ENCODE data around the gene PRKAR1B.

DNA sequence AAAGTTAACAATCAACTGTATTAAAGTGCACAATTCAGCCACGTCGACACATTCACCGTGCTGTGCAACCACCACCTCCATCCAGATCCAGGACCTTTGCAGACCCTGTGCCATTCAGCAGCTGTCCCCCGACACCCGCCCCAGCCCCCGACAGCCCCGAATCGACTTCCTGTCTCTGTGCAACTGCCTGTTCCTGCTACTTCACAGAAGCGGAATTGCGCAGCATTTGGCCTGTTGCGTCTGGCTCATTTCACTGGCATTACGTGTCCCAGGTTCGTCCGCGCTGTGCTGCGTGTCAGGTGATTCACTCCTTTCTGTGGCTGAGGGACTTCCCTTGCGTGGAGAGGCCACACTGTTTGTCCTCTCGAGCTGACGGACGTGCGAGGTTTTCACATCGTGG lies 33.8 kb downstream of the PRKAR1B start:
- TF ChIP-seq, protein P1, sequence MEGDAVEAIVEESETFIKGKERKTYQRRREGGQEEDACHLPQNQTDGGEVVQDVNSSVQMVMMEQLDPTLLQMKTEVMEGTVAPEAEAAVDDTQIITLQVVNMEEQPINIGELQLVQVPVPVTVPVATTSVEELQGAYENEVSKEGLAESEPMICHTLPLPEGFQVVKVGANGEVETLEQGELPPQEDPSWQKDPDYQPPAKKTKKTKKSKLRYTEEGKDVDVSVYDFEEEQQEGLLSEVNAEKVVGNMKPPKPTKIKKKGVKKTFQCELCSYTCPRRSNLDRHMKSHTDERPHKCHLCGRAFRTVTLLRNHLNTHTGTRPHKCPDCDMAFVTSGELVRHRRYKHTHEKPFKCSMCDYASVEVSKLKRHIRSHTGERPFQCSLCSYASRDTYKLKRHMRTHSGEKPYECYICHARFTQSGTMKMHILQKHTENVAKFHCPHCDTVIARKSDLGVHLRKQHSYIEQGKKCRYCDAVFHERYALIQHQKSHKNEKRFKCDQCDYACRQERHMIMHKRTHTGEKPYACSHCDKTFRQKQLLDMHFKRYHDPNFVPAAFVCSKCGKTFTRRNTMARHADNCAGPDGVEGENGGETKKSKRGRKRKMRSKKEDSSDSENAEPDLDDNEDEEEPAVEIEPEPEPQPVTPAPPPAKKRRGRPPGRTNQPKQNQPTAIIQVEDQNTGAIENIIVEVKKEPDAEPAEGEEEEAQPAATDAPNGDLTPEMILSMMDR (conservative IDR thresholded peaks at IDR 0.05): no peak
- no peak for TF ChIP-seq ZFX (IDR thresholded peaks at IDR 0.05)

Data from C4-2B (cell line).